Mucosa of descending colon (tissue), 3 donors: ENCODE measurements around the gene CACNA1C. TPM values are rescaled to one million over a fixed set of nuclear protein-coding genes. Genes with fewer than 3 reads are reported as not detected.
A peak's percentile ranks its signal among the peaks of the same experiment; 100 is the strongest.

Experiments
- ATAC-seq: fragments of 200-7000 bp; cut with Tn5 transposase; one replicate; pipeline ENCODE4 v1.9.1; 2020; ENCODE audit warnings: mild to moderate bottlenecking, moderate library complexity
- DNase-seq, 3 donors: peaks; one replicate each; pipeline ENCODE4 v3.0.0-alpha.2; 2020
- H3K36me3 ChIP-seq: fragments of 200-600 bp; one replicate; pipeline ENCODE4 v1.8.0; 2021; ENCODE audit warnings: low read depth, mild to moderate bottlenecking
- H3K4me1 ChIP-seq: fragments of 200-600 bp; one replicate; pipeline ENCODE4 v1.8.0; 2021; ENCODE audit warnings: low read depth, mild to moderate bottlenecking
- H3K4me3 ChIP-seq: fragments of 200-600 bp; one replicate; pipeline ENCODE4 v1.8.0; 2021; ENCODE audit warnings: mild to moderate bottlenecking
- H3K9me3 ChIP-seq: fragments of 200-600 bp; one replicate; pipeline ENCODE4 v1.8.0; 2021; ENCODE audit warnings: mild to moderate bottlenecking
- CTCF ChIP-seq: fragments of 200-600 bp; IDR thresholded peaks from one replicate; pipeline ENCODE4 v1.8.0; 2022; ENCODE audit warnings: antibody characterized with exemption, mild to moderate bottlenecking
- intact Hi-C, 2 donors: fragments of 100-400 bp; cut with DNase I in 1 of 2; cut with micrococcal nuclease in 1 of 2; formaldehyde crosslinking; loops; one replicate each; pipeline versions ENCODE4 v1.11.0 to v1.11.1; 2022; cut with DNase I, micrococcal nuclease
- total RNA-seq, 3 donors: library from RNA; stranded (reverse); fragmentation: NEBNext Ultra II Directional in 2 of 3; extraction: Animal tissue kit (Norgen Biotek cat#: 25700) in 2 of 3; gene quantifications; one replicate each; pipeline versions ENCODE4 v1.2.1 to v1.2.4, GENCODE V29; 2021 to 2023
- donor health status: DM: no; HTN: no; CAD: no; lungs with moderate emphysema.
- donor health status: DM: no; HTN: no; CAD: no.
- donor health status: DM: no; HTN: yes; CAD: no.

CACNA1C gene
- total RNA-seq, 3 donors from 2014 or later, result 5.5 to 89.4 (median 9.2) TPM

- intact Hi-C loops, result no loop called here
- H3K4me3 ChIP-seq, result no peak overlapping the region
- peaks cover 13% of the 10 kb centered on the region for H3K4me1 ChIP-seq
- ATAC-seq (peak; percentile 15), DNase-seq (peak in 1 of 3 donors; percentile 19)
- TF ChIP-seq CTCF, result no peak
- no peaks in the 10 kb centered on the region for H3K36me3 ChIP-seq
- no peaks in the 10 kb centered on the region for H3K9me3 ChIP-seq
Observed at GRCh38 chr12:2583642-2584401, 531.0 kb downstream of the CACNA1C start.

- ATAC-seq (peak; percentile 74), DNase-seq (peak in 1 of 3 donors; percentile 29)
- peaks cover 13% of the 10 kb centered on the region for H3K4me1 ChIP-seq
- no peak for TF ChIP-seq CTCF
- no peak overlapping the region for H3K4me3 ChIP-seq
- intact Hi-C loops, result no loop called here
- no peaks in the 10 kb centered on the region for H3K36me3 ChIP-seq
- no peaks in the 10 kb centered on the region for H3K9me3 ChIP-seq
Observed at GRCh38 chr12:2586156-2587038, 533.6 kb downstream of the CACNA1C start.

- no peak overlapping the region for H3K4me3 ChIP-seq
- H3K4me1 ChIP-seq, result peaks cover 11% of the 10 kb centered on the region
- H3K36me3 ChIP-seq, result no peaks in the 10 kb centered on the region
- no peak for ATAC-seq
- no peaks in the 10 kb centered on the region for H3K9me3 ChIP-seq
- intact Hi-C loops, result no loop called here
- no peak for DNase-seq
- no peak for TF ChIP-seq CTCF
Observed at GRCh38 chr12:2588345-2588744, 535.6 kb downstream of the CACNA1C start.

- Histone ChIP-seq H3K36me3 (no peaks in the 10 kb centered on the region), H3K4me1 (peaks cover 8% of the 10 kb centered on the region), H3K4me3 (no peak overlapping the region), H3K9me3 (no peaks in the 10 kb centered on the region)
- no peak for DNase-seq
- ATAC-seq, result no peak
- no peak for TF ChIP-seq CTCF
- intact Hi-C loops, result no loop called here
Observed at GRCh38 chr12:2589381-2589780, 536.6 kb downstream of the CACNA1C start.

GRCh38 chr12:2593045-2593444, 540.3 kb downstream of the CACNA1C start:
- TF ChIP-seq CTCF, result no peak
- ATAC-seq, result no peak
- no peaks in the 10 kb centered on the region for H3K4me1 ChIP-seq
- intact Hi-C loops, result no loop called here
- H3K4me3 ChIP-seq, result no peak overlapping the region
- DNase-seq, result no peak
- no peaks in the 10 kb centered on the region for H3K9me3 ChIP-seq
- H3K36me3 ChIP-seq, result no peaks in the 10 kb centered on the region
